HG02943 (cell line): ENCODE data around the gene MTAP.
"Not testable (repeated sequence)": the region's sequence is repeated elsewhere in the genome, so short reads cannot be mapped to it uniquely, and the experiment has no call there.

Experiments used
- ATAC-seq: cut with Tn5 transposase; IDR thresholded peaks from one replicate; pipeline ENCODE4 v1.9.1; 2021; ENCODE audit warnings: mild to moderate bottlenecking, low read depth, moderate library complexity; ENCODE audit not compliant: unreplicated experiment

The MTAP gene

GRCh38 chr9:21904776-21905175 lies 102.3 kb downstream of the MTAP start:
- ATAC-seq, result no peak

GRCh38 chr9:21906213-21906612 lies 103.8 kb downstream of the MTAP start:
- no peak for ATAC-seq

GRCh38 chr9:21906881-21907280 lies 104.4 kb downstream of the MTAP start:
- ATAC-seq, result no peak

GRCh38 chr9:21919377-21920362 lies 117.2 kb downstream of the MTAP start:
- ATAC-seq, result no peak

GRCh38 chr9:21923694-21924093 lies 121.3 kb downstream of the MTAP start:
- ATAC-seq, result no peak

- no peak for ATAC-seq
Observed at GRCh38 chr9:21927752-21928151, 125.3 kb downstream of the MTAP start.

- no peak for ATAC-seq
Observed at GRCh38 chr9:21931428-21931827, 129.0 kb downstream of the MTAP start.

GRCh38 chr9:21933281-21933680 lies 130.8 kb downstream of the MTAP start:
- no peak for ATAC-seq

- ATAC-seq, result no peak
Observed at GRCh38 chr9:21933865-21934264, 131.4 kb downstream of the MTAP start.

- no peak for ATAC-seq
Observed at GRCh38 chr9:21935631-21936030, 133.2 kb downstream of the MTAP start.

GRCh38 chr9:21936161-21936560 lies 133.7 kb downstream of the MTAP start:
- ATAC-seq, result no peak

GRCh38 chr9:21941337-21941995 lies 139.0 kb downstream of the MTAP start:
- ATAC-seq, result no peak

- ATAC-seq, result no peak
Observed at GRCh38 chr9:21943464-21943863, 141.0 kb downstream of the MTAP start.

GRCh38 chr9:21945606-21946005 lies 143.2 kb downstream of the MTAP start:
- ATAC-seq, result no peak

GRCh38 chr9:21958833-21959232 lies 156.4 kb downstream of the MTAP start:
- ATAC-seq, result no peak

- ATAC-seq, result not testable (repeated sequence)
Observed at GRCh38 chr9:21959268-21959667, 156.8 kb downstream of the MTAP start.

GRCh38 chr9:21961569-21961968 lies 159.1 kb downstream of the MTAP start:
- no peak for ATAC-seq

- ATAC-seq, result no peak
Observed at GRCh38 chr9:21964925-21965385, 162.5 kb downstream of the MTAP start.

- no peak for ATAC-seq
Observed at GRCh38 chr9:21965401-21965951, 163.0 kb downstream of the MTAP start.

GRCh38 chr9:21966140-21966851 lies 163.9 kb downstream of the MTAP start:
- no peak for ATAC-seq

- ATAC-seq, result no peak
Observed at GRCh38 chr9:21967169-21967568, 164.7 kb downstream of the MTAP start.
